GM19025 (cell line): ENCODE results near the gene EGLN2.
"Not testable (repeated sequence)": the region's sequence is repeated elsewhere in the genome, so short reads cannot be mapped to it uniquely, and the experiment has no call there.

Source experiments
- ATAC-seq: cut with Tn5 transposase; IDR thresholded peaks from one replicate; pipeline ENCODE4 v1.9.1; 2021; ENCODE audit warnings: mild to moderate bottlenecking, low read depth, moderate library complexity; ENCODE audit not compliant: unreplicated experiment

The EGLN2 gene

DNA sequence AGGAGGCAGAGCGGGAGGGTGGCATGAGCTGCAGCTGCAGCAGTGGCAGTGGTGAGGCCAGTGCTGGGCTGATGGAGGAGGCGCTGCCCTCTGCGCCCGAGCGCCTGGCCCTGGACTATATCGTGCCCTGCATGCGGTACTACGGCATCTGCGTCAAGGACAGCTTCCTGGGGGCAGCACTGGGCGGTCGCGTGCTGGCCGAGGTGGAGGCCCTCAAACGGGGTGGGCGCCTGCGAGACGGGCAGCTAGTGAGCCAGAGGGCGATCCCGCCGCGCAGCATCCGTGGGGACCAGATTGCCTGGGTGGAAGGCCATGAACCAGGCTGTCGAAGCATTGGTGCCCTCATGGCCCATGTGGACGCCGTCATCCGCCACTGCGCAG, 2.0 kb downstream of the EGLN2 start:
- no peak for ATAC-seq

DNA sequence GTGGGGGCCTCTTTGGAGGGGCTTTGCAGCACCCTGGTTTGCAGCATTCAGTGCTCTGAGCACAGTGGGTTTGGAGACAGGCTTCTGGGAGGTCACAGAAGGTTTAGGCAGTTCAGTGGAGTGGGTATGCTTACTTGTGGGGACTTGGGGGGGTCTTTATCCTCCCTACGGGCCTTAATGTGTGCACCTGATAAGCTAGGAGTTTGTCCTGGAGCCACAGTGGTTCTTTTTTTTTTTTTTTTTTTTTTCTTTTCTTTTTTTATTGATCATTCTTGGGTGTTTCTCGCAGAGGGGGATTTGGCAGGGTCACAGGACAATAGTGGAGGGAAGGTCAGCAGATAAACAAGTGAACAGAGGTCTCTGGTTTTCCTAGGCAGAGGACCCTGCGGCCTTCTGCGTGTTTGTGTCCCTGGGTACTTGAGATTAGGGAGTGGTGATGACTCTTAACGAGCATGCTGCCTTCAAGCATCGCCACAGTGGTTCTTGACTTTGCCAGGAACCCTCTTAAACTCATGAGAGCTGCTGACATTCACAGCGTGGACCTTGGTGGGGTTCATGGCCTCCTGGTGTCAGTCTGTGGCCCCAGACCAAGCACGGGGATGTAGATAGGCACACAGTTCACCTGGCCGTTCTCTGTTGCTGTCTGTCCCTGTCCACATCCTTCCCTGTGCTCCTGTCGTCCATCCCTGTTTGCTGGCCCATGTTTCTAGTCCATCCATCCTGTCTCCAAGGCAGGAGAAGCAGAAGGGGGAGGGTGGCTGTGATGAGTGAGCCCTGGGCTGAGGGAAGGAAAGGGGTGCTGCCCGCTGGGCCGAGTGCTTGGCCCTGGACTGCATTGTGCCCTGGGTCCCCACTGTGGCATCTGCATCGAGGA, 2.7 kb downstream of the EGLN2 start:
- ATAC-seq = no peak

DNA sequence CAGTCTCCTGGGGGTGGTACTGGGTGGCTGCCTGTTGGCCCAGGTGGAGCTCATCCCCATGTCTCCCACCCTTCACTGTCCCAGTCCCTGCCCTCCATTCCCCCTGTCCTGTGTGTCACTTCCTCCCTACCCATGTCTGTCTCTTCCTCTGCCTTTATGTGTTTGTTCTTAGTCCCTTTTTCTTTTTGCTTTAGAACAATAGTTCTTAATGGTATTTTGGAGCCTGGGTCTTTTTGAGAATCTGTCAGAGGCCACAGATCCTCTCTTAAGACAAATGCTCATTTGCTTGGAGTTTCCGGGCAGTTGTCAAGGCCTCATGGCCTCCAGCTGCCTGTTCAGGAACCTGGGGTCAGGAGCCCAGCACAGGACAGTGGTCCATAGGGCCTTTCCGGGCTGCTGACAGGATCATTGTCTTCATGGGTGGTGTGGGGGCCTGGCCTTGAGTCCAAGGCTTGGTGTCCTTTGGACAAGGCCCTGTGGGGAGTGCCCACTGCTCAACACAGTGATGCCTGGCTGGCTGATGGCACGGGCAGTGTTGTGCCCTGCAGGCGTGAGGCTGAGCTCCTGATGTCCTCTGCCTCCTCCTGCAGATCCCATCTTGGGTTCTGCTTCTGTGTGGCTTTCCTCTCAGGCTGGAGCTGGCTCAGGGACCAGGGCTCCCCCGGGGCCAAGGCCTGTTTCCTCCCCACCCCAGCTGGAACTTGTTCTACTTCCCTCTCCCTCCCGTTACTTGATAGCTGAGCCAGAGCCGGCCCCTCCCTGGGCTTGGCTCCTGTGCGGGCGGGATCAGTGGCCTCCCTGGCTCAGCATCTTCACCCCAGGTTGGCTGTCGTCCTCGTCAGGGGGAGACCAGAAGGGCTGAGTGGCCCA, 3.5 kb downstream of the EGLN2 start:
- ATAC-seq = no peak

DNA sequence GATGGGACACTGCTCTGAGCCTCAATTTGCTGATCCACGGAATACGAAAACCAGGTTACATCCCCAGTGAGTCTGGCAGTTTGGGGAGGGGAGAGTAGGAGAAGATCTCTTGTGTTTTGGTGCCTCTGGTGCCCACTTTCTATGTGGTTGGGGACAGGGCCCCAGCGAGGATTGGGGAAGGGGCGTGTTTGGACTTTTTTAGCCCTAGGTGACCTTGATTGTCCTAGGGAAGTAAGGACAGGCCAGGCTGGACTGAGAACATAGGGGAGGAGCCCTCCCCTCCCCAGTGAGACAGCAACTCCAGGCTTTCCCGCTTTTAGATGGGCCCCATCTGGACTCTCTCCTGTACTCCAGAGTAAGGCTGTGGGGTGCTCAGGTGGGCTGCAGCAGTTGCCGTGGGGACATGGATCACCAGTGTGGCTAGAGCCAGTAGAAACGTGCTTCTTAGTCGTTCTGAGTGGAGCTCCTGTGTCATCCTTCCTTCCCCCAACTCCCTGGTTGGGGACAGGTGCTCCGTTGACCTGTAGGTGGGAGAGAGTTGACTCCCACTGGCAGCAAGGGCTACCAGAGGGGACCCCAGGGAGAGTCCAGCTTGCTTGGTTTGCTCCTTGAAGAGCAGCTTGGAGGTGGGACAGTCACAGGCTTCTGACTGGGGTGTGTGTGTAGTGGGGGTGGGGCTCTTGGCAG, 4.3 kb downstream of the EGLN2 start:
- ATAC-seq = no peak

DNA sequence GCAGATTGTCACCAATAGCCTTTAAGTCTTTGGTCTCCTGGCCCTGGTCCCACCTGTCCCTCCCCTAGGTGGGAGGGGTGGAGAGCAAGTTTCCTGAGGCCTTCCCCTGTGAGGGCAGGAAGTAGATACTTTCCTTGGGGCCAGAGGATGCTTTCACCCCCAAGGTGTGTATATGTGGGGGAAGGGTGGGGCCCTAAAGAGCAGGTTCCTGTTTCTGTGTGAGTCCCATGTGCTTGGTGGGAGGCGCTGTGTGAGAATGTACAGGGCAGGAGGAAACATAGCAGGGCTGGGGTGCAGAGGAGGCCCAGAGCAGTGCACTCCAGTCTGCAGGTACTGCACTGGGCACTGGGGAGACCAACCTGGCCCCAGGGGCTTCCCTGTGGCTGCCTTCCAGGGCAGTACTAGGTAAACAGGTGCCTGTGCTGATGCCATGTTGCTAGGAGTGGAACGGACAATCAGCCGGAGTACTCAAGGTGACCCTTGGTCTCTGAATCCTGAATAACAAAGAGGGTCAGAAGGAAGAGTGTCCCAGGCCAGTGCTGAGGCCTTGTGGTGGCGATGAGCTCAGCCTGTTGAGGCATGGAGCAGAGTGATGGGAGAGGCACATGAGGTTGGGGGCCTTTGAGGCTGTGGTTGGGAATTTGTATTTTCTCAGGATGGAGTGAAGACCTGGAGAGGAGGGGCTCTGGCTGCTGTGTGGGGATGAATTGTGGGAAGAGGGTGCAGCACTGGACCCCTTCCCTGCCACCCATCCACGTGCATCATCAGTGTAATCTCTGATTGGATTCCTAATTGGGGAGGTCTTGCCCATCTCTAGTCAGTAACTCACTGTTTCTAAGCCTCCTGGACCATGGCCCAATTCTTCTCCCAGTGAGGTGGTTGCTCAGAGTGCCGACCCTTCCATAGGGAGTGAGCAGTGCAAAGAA, 5.1 kb downstream of the EGLN2 start:
- ATAC-seq = no peak

DNA sequence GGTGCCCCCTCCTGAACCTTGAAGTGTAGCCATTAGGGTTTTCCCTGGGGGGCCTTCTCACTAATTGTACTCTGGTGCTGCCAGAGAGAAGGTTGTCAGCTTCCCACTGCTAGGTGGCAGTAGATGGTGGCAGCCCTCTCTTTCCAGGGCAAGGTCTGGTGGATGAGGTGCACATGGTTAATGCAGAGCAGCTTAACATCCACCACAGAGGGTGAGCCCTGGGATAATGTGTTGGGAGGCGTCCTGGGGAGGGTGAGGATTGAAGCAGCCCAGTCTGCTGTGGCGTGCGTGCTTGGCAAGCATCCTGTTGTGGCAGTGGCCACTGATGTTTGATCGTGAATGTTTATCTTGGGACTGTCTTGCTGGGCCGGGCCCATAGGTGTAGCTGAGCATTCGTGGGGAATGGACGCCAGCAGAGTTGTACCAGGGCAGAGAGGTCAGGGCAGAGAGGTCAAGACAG, 5.8 kb downstream of the EGLN2 start:
- no peak for ATAC-seq

DNA sequence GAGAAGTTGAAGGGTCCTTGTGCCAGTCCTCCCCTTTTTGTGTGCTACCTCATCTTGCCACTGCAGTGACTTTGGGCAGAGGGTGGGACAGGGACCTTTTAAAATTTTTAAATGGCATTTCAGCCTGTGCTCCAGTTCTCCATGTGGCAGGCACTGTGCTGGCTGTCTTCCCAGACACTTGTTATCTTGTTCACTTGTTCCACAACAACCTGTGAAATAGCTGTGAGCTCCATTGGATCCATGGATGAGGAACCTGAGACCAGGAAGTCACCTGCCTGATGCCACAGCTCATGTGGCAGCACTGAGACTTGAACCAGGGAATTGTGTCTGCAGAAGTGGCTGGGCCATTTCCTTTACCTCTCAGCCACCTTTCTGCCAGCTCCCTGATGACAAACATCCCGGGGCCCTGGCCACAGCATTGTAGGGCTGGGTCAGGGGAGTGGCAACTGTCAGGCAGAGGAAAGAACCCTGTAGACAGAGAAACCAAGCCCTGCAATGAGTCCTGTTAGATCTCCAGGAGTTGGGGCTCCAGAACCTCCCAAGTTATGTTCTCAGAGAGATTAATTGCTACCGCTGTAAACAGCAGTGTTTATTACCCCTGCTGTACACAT, 6.4 kb downstream of the EGLN2 start:
- no peak for ATAC-seq

DNA sequence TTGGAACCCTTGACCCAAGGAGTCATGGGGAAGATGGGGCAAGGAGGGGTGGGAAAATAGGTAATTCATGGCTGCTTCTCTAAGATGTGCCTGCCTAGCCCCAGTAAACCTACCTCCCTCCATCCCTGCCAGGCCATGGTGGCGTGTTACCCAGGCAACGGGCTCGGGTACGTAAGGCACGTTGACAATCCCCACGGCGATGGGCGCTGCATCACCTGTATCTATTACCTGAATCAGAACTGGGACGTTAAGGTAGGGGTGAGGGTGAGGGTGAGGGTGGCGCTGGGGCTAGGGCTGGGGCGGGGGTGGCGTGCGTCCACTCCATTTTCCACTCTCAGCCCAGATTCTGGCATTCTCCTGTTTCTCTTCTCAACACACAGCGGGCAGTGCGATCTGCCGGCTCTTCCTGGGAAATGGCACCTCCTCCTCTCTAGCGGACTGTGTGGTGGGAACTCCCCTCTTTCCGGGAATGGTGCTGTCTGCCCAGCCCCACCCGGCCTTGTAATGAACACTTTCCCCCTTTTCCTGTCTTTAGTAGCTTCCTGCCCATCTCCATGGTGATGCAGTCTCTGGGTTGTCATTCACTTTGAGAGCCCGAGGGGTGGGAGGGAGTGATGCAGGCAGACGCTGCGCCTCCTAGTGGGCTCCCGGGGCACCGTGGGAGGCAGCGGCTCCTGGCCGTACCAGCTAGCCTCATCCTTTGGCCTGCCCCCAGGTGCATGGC, 7.6 kb downstream of the EGLN2 start:
- no peak for ATAC-seq

DNA sequence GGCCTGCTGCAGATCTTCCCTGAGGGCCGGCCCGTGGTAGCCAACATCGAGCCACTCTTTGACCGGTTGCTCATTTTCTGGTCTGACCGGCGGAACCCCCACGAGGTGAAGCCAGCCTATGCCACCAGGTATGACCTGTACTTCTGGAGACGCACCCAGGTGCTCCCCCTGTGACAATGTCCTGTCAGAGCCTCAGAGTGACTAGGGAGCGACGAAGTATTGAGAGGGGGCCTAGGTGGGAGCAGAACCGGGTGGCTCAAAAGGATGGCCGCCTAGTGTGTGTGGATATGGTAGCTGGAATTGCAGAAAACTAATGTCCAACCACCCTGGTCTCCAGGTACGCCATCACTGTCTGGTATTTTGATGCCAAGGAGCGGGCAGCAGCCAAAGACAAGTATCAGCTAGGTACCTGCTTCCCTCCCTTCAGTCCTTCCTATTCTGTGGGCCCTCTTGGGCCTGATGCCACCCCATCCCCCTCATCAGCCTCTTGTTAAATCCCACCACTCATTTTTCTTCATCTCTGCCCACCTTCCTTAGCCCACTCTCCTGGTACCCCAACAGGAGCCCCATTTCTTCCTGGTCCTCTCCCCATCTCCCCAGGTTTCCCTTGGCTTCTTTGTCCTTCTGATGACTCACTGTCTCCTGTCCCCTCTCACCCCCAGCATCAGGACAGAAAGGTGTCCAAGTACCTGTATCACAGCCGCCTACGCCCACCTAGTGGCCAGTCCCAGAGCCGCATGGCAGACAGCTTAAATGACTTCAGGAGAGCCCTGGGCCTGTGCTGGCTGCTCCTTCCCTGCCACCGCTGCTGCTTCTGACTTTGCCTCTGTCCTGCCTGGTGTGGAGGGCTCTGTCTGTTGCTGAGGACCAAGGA, 8.4 kb downstream of the EGLN2 start:
- no peak for ATAC-seq

DNA sequence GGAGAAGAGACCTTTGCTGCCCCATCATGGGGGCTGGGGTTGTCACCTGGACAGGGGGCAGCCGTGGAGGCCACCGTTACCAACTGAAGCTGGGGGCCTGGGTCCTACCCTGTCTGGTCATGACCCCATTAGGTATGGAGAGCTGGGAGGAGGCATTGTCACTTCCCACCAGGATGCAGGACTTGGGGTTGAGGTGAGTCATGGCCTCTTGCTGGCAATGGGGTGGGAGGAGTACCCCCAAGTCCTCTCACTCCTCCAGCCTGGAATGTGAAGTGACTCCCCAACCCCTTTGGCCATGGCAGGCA, 9.0 kb downstream of the EGLN2 start:
- no peak for ATAC-seq

DNA sequence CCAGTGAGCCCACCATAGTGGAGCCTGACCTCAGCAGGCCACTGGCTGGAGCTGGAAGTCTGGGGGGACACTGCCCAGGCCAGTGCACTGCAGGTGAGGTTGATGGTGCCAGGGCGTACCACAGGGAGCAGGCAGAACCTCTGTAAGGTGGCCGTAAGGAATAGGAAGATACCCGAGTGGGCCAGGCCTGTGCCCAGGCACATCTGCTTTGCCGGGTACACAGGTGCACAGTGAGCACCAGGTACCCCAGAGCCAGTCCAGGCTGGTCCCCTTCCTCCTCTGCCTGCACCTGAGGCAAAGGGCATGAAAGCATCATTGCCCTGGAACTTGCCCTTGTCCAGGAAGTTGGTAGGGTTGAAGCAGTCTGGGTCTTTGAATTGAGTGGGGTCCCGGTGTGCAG, 9.5 kb downstream of the EGLN2 start:
- ATAC-seq = no peak

DNA sequence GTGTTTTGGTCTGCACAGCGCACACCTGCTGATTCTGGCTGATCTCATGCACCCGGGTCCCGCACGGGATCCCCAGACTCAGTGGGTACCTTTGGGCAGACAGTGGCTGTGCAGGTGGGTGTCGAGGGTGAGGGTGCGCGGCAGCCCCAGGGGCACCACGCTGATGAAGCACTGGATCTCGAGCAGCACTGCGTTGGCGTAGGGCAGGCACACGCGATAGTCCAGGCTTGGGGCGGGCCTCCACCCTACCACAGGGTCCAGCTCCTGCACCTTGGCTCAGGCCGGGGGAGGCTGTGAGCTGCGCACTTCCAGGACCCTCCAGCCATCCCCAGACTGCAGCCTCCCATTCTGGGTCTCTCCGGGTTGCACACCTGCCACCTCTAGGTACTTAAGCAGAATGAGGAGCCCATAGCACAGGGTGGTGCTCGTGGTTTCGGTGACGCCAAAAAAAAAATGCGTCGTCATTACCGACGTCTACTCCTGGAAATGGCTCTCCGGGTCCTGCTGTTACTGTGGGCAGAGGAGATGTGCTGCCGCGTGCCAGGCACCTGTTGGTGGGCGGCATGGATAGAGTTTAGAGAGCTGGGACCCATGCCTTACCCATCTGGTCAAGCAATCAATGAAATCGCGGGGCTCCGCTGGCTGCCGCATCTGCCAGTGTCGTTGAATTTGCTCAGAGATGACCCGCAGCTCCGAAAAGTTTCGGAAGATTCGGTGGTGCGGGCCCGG, 10.5 kb downstream of the EGLN2 start:
- no peak for ATAC-seq

DNA sequence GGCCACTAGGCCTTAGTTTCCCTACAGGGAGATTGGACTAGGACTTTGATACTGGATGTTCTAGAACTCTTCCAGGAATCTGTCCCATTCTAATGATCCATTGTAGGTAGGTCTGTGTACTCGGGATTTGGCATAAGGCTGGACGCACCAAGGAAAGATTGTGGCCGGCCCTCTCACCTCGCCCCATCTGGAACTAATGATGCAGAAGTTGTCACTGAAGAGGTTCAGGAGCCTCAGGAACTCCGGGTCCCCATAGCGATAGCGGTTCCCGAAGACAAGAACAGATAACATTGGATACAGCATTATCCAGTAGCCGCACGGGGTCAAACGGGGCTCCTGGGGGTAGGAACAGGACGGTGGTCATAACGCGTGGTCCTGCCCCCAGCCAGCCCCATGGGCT, 11.2 kb downstream of the EGLN2 start:
- no peak for ATAC-seq

DNA sequence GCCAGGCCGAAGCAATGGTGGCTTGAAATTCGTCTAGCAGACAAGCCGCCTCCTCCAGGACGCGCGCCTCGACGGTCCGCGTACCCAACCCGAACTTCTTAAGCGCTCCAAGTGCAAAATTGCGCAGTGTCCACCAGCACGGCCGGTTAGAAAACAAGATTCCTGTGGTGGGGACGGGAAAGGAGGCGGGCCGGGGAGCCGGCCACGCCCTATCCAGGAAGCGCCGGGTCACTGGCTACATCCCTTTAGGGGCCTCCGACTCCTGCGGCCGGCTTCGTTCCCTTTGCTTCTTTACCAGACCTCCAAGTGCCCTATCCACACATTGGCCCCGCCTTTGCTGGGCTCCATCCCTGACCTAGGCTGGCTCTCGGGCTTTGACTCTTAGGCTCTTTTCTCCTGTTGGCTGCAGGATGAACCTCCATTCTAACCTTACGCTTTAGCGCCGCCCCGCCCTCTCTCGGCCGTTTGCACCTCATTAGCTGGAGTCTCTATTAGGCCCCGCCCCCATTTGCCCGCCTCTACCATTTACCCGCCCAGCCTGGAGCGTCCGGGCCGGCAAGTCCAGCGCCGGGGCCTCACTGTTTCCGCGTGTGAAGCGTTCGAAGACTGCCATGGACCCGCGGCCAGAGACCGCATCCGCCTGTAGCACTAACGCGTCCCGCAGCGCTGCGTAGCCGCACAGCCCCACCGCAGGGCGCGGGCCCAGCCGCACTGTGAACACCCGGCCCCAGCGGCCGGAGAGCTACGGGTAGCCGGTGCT, 11.8 kb downstream of the EGLN2 start:
- ATAC-seq = peak; percentile 62

DNA sequence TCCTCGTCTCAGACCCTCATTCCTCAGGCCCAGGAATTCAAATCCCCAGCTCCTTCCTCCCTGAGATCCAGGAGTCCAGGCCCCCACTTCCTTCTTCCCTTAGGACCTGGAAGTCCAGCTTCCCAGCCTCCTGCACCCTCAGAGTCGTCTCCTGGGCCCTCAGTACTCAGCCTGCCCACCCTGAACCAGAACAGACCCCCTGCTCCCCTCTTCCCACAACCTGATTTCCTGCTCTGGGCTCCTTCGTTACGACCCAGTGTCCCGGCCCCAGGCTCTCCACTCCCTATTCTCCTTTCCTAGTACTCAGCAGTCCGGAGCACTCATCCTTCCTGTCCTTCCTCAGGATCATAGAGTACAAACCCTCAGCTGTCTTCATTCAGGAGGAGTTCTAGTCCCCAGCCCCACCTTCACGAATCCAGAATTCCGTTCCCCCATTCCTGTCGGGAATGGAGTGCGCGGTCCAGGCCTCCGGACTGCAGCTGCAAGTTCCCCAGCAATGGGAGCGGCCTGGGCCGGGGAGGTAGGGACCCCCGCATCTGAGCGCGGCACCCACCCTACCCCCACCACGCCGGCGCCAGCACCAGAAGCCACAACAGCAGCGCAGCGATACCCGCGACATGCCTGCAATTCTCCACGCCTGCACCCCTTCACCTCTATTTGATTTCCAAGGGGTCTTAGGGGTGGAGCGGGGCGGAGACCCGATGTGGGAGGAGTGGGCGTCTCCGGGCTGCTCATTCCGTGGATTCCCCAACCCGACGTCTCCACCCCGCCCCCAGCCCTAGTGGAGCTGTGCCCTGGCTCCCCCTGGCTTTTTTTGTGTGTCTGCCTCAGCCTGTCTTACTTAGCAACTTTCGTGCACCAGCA, 12.7 kb downstream of the EGLN2 start:
- ATAC-seq = no peak

DNA sequence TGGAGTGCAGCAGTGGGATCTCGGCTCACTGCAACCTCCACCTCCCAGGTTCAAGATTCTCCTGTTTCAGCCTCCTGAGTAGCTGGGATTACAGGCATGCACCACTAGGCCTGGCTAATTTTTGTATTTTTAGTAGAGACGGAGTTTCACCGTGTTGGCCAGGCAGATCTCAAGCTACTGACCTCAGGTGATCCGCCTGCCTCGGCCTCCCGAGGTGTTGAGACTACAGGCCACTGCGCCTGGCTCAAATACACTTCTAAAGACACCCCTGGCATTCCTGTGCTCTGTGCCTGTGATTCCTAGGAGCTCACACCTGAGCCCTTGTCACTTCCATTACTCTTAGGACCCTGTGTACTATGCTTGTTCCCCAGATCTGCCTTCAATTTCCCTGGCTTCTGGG, 13.6 kb downstream of the EGLN2 start:
- ATAC-seq = not testable (repeated sequence)
